Renal cortical epithelial cell (primary cell): ENCODE measurements around the gene TMLHE. TPM values are rescaled to one million over a fixed set of nuclear protein-coding genes. Genes with fewer than 3 reads are reported as not detected.
"Not testable (repeated sequence)": the region's sequence is repeated elsewhere in the genome, so short reads cannot be mapped to it uniquely, and the experiment has no call there.

ENCODE experiments used
- DNase-seq: peaks from one replicate; pipeline ENCODE4 v3.0.0-alpha.2; 2011; ENCODE audit warnings: low read depth
- total RNA-seq: library from RNA; depleted of rRNA; stranded (reverse); fragments of >200 nt; gene quantifications from 2 replicates; pipeline ENCODE4 v1.2.3, GENCODE V29; 2014

The TMLHE gene
- 14.2 and 22.8 TPM in 2 replicates for total RNA-seq

- DNase-seq, result peak; percentile 29
Measured at GRCh38 chrX:155612312-155613224, at the start of gene TMLHE, which contains the start of gene SPRY3. Gene TMLHE (minus strand): TSS chrX:155612952. CDS start chrX:155545276, 67,676 bp downstream. Gene SPRY3 (plus strand): TSS chrX:155612586.

- peak; percentile 3 for DNase-seq
Measured at GRCh38 chrX:155662282-155662681, 49.5 kb upstream of the TMLHE start.

- no peak for DNase-seq
Measured at GRCh38 chrX:155645180-155645579, 32.4 kb upstream of the TMLHE start.

- DNase-seq, result no peak
Measured at GRCh38 chrX:155643240-155643639, 30.5 kb upstream of the TMLHE start.

GRCh38 chrX:155641371-155641770 is 28.6 kb upstream of the TMLHE start:
- DNase-seq, result not testable (repeated sequence)

DNA sequence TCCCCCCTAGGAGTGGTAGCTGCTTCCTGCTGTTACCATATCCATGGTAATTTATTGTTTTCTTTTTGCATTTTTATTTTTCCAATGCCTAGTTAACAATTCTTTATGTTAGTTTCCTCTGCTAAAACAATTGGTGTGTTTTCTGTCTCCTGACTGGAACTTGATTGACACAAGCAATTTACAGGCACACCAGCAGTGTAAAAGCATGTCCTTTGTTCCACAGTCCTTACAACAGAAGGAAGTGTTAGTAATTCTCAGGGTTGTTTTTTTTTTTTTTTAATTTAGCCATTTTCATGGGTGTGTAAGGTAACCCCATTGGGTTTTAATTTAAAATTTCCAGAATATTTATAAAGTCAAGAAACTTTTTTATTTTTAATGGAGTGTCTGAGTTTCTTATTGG is 25.0 kb upstream of the TMLHE start:
- no peak for DNase-seq

- not testable (repeated sequence) for DNase-seq
Measured at GRCh38 chrX:155635019-155635418, 22.3 kb upstream of the TMLHE start.

DNA sequence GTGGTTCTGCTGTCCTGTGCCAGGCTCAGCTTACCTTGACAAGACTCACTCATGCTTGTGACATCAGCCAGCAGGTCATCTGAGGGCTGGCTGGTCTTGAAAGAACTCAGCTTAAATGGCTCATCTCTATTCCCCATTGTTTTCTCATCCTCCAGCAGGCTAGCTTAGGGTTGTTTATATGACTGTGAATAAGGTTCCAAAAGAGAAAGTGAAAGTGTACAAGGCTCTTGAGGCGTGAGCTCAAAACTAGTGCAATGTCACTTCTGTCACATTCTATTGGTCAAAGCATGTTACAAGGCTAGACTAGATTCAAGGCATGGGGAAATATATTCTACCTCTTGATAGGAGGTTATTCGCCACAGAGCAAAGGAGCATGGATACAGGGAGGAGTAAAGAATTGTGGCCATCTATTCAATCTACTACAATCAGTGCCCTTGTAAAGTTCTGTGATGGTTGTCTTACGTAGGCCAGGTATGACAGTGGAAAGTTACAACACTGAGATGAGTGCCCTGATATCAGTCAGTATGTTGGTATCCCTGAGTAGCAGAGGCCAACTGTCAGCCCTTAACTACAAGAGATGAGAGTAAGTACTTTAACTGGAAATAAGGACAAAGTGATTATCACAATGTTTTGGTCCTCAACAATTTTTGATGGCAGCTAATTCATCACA is 19.8 kb upstream of the TMLHE start:
- DNase-seq, result peak; percentile 44

- DNase-seq, result not testable (repeated sequence)
Measured at GRCh38 chrX:155620110-155620509, 7.4 kb upstream of the TMLHE start.

DNA sequence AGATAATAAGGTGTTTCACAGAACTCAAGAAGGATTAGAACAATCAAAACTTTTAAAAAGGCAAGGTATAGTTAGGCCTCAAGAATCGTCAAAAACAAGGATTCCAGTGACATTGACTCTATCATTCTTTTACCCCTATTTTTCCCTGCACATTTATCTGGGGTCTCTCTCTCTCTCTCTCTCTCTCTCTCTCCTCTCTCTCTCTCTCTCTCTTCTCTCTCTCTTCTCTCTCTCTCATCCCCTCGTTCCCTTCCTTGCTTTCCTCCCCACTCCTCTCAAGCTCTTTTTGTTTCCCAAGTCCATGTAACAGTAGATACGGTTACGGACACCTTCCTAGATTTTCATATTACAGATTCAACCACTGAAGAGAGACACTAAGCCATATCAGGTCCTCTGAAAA is 3.2 kb upstream of the TMLHE start:
- DNase-seq, result no peak

DNA sequence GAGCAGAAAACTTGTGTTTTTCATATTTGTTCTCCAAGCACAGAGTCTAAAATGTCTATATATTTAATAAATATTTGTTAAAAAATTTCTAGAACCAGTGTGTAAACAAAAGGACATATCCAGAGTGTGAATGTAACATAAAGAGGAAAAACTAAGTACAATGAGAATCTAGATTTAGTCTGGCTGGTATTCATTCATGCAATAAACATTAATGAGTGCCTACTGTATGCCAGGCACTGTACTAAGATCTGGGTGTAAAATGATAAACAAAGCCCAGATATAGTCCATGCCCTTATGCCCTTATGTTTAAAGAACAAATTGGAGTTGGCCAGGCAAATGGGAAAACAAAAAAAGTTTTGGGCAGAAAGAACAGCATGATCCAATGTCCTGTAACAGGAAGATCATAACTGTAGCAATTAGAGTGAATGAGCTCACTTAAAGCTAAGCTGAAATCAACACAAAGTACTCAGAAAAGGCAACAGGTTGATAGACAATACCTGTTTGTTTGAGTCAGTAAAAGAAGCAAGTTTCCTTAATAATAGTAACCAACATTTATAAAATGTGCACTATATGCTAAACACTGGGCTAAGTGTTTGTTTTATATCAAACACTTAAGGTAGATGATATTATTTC is 1.3 kb upstream of the TMLHE start:
- no peak for DNase-seq

DNA sequence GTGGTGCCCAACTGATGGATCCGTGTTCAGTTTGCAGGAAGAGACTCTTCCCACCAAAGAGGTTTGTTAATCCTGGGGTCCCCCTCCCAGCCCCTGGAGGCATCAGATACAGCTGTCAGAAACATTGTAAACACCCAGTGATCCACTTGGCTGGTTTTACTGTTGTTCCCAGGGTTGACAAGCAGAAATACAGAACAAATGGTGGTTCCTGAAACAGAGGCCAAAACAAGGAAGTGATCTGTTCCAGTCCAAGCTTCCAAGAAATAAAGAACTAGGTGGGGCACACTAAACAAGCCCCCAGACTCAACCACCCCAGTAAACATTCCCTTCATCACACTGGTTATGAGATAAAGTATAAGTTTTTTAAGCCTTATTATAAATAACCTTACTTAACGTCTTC is 1.4 kb downstream of the TMLHE start:
- peak; percentile 38 for DNase-seq

- DNase-seq, result no peak
Measured at GRCh38 chrX:155592981-155593380, 19.8 kb downstream of the TMLHE start.

- DNase-seq, result no peak
Measured at GRCh38 chrX:155592331-155592730, 20.4 kb downstream of the TMLHE start.

GRCh38 chrX:155577682-155578081 is 35.1 kb downstream of the TMLHE start:
- no peak for DNase-seq

- no peak for DNase-seq
Measured at GRCh38 chrX:155563099-155563498, 49.7 kb downstream of the TMLHE start.

- no peak for DNase-seq
Measured at GRCh38 chrX:155544881-155545280, 67.9 kb downstream of the TMLHE start.

GRCh38 chrX:155535866-155536265 is 76.9 kb downstream of the TMLHE start:
- DNase-seq, result peak; percentile 8

DNA sequence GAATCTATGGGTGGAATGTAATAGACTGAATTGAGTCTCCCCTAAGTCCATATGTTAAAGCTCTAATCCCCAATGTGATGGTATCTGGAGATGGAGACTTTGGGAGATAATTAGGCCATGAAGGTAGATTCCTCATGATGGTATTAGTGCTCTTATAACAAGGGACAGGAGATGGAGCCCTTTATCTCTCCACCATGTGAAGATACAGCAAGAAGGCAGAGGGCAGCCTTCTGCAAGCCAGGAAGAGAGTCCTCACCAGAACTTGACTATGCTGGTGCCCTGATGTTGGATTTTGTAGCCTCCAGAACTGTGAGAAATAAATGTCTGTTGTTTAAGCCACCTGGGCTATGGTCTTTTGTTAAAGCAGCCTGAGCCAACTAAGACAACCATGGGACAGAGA is 78.0 kb downstream of the TMLHE start:
- DNase-seq, result no peak

DNA sequence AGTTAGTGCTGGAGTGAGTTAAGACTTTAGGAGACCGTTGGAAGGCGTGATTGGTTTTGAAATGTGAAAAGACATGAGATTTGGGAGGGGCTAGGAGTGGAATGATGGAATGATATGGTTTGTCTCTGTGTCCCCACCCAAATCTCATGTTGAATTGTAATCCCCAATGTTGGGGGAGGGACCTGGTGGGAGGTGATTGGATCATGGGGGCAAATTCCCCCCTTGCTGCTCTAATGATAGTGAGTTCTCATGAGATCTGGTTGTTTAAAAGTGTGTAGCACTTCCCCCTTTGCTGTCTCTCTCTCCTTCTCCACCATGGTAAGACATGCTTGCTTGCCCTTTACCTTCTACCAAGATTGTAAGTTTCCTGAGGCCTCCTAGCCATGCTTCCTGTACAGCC is 85.7 kb downstream of the TMLHE start:
- DNase-seq, result not testable (repeated sequence)

DNA sequence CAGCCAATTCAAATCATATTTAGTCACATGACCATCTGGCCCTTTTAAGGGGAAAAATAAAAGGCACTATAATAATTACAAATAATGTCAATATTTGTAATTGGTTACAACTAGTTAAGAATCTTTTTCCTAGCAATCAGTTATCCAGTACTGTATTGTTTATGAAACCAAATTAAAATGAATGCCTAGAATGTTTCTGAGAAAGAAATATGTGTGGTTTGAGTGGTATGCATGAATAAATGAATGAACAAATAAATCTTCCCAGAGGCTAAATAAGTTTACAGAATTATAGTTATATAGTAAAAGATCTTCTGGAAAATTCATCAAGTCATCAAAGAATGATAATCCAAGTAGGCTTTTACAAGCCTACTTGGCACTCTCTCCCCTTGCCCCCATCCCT is 98.5 kb downstream of the TMLHE start:
- DNase-seq, result peak; percentile 0

DNA sequence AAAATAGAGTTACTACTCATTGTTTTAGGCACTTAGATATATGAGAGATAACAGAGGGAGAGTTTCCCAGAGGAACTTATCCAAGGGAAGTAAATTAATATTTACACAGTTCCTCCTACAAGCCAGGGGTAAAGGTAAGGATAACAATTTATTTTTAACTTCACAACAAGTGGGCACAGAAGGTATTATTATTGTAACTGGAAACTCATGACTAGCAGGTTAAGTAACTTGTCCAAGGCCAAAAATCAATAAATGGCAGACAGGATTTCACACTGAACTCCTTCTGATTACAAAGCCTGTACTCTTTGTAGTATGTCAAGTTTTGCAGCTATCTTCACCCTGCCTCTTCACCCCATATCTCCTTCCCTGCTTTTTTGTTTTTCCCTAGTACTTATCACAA is 107.5 kb downstream of the TMLHE start:
- DNase-seq, result no peak
